Jurkat, Clone E6-1 (cell line): ENCODE results near the gene AP2M1. TPM values are rescaled to one million over a fixed set of nuclear protein-coding genes. Genes with fewer than 3 reads are reported as not detected.
"Not testable (repeated sequence)": the region's sequence is repeated elsewhere in the genome, so short reads cannot be mapped to it uniquely, and the experiment has no call there.

Experiments
- DNase-seq: peaks from one replicate; pipeline ENCODE4 v3.0.0-alpha.2; 2011; ENCODE audit warnings: low read depth, low spot score
- H3K4me3 ChIP-seq: 2 replicates; pipeline ENCODE4 v1.5.1; 2011; ENCODE audit warnings: mild to moderate bottlenecking, low read length, control low read depth, moderate library complexity
- polyA plus RNA-seq: library from polyadenylated mRNA; unstranded; fragments of >200 nt; gene quantifications from one replicate; pipeline ENCODE4 v1.2.1, GENCODE V29; 2012; ENCODE audit warnings: missing spikeins; ENCODE audit not compliant: insufficient read length, insufficient read depth

AP2M1 gene
- 330 TPM for polyA plus RNA-seq

DNA sequence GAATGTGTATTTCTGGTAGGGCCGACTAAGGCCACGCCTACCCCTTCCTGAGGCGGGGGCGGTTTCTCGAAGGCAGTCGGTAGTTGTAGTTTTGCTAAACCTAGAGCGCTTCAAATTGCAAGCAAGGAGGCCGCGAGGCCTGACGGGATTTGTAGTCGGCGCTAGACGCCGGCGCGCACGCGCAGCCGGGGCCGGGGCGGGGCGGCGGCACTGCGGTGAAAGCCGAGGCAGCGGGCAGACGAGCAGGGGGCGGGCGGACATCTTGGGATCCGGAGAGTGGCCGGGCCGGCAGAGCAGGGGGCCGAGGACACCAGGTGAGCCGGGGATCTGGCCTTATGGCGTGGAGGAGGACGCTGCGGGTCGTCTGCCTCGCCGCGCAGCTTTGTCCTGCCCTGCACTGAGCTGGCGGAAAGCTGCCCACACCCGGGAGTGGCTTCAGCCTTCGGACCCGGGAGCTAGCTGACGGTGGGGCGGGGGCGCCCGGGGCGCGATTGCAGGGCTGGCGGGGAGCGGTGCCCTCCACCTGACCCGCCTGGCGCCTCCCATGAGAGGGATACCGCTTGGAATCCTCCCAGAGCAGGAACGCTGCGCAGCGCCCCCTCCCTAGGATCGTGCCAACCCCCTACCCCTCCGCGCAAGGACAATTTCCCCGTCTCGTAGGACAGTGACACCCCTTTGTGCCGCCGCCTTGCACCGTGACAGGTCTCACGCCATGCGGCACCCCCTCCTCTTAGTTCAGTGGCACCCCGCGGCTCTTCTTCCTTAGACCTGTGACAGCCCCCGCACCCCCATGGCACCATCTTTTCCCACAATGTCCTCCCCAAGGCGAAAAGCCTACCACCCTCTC, at the start of gene AP2M1:
TSS of gene AP2M1 (plus strand) at position 210 of the 847 bp plus-strand sequence. CDS start 2,139 bp downstream, outside the sequence.
- H3K4me3 ChIP-seq: peak within 1 kb of the TSS; percentile 87
- peak; percentile 98 for DNase-seq

DNA sequence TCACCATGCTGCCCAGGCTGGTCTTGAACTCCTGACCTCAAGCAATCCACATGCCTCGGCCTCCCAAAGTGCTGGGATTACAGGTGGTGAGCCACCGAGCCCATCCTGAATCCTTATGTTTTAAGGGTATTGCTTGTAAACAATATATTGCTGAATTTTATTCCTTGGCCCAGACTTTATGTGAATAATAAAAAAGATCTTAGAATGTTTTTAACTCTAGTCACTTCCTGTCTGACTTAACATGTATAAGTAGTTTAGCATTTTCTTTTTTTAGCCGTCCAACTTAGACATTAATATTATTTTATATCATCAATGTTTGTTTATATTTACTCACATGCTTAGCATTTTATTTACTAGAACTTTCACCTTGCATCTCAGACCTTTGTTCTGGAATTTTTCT, 48.6 kb upstream of the AP2M1 start:
- DNase-seq: no peak
- no peak overlapping the region for H3K4me3 ChIP-seq

DNA sequence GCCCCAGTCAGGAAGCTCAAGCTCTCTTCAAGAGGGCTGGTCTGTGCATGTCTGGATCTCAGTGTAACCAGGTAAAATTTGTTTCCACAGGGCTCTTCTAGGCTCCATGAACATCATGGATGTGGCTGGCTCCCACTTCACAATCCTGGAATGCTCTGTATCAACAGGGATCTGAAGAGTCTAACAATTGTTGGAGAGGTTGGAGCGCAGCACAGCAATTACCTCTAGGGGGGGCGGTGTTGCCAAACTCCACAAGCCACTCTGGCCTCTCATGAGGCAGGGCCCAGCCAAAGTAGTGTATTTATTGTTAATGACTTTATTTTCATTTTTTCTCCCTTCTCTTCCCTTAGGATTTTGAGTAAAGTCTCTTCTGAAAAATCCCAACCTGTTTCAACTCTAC, 45.6 kb upstream of the AP2M1 start:
- no peak for DNase-seq

DNA sequence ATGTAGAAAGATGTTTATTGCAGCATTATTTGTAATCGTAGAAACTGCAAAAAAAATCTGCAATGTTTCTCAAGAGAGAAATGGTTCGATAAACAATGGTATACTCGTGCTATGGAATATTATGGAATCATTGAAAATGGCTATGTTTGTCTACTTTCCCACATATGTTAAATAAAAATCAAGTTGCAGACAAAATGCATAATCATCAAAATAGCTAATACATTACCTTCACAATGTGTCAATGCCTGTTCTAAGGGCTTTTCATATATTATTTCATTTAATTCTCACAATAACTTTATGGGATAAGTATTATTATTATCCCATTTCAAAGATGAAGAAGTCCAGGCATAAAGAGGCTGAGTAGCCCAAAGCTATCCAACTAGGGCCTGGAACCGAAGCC, 41.7 kb upstream of the AP2M1 start:
- DNase-seq: no peak
- no peak overlapping the region for H3K4me3 ChIP-seq

More for the DNA sequence above, 45.6 kb upstream of the AP2M1 start:
- no peak overlapping the region for H3K4me3 ChIP-seq

DNA sequence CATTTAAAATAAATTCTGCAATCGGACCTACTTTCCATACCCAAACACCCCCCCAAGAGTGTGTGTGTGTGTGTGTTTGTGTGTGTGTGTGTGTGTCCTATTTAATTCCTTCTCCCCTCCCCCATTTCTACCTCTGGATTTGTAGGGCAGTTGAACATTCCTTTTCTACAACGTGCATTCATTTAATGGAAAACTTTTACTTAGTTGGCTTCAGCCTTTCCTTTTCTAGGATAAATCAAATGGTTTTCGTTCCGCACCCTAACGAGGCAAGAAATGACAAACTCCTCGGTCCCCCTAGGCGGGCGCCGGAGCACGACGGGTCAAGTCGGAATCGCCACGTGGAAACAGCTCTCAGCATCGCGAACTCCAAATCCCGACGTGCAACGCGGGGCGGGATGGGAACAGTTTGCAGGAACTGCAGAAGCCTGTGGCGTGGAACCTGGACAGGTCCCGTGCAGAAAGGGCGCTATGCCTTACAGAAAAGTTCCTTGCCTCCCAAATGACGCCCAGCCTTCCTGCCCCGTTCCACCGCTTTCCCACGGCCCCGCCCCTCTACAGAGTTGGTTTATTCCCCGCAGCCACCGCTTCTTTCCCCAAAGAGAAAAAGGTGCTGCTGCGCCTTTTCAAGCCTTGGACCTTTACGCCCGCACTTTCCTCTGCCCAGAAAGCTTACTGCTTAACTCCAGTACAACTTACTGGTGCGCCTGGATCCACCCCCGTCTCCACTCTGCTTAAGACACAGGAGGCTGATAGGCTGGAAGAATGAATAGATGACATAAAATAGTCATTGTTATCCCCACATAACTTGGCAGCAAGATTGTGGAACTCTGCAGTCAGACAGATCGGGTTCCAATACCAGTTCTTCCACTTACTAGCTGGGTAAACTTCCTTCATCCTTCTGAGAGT, 40.6 kb upstream of the AP2M1 start:
- H3K4me3 ChIP-seq: peak overlapping the region; percentile 99
- peak; percentile 6 for DNase-seq

DNA sequence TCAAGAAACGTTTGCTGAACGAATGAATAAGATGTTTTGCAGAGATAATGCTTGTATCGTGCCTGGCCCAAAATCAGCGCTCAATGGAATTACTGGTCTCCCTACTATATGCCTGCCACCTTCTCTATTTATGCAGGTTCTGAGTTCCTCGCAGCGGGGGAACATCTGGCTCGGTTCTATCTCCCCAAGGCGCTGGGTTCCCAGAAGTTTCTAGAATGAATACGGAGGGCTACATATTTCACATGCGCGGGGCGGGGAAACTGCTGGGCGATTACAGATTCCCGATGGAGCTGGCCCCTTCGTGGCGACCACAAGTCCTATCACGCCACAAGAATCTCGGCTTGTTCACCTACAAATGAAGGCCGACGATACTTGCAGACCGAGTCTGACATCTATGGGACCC, 39.9 kb upstream of the AP2M1 start:
- peak overlapping the region; percentile 99 for H3K4me3 ChIP-seq
- no peak for DNase-seq

DNA sequence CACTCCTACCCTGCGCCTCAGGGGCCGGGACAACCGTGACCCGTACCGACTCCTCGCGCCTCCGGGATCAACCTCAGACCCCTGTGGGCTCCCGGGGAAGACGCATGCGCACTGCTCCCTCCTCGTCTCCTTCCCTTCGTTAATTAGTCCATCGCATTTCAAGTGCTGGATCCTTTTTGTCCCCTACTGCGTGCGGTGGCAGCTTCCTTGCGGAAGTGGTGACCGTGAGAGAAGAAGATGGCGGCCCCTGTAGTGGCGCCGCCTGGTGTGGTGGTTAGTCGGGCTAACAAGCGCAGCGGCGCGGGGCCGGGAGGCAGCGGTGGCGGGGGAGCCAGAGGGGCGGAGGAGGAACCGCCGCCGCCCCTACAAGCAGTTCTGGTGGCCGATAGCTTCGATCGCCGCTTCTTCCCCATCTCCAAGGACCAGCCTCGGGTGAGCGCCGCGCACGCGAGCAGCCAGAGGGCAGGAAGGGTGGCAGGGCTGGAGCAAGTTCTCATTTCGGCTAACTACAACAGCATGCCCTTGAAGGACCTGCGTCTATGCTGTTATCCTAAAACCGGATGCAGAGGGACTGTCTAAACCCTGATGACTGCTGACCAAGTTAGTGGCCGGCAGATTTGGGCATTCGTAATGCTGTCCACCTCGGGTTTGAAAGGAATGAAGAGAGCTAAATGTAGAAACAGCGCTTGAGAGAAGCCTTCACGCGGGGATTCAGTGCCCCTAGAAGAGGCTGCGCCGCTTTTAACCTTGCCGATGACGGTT, 39.3 kb upstream of the AP2M1 start, which contains the start of gene EIF2B5:
TSS of gene EIF2B5 (plus strand) at position 210 of the 762 bp plus-strand sequence. CDS start at position 238, 28 bp downstream.
- peak within 1 kb of the TSS; percentile 99 for H3K4me3 ChIP-seq
- peak; percentile 94 for DNase-seq

DNA sequence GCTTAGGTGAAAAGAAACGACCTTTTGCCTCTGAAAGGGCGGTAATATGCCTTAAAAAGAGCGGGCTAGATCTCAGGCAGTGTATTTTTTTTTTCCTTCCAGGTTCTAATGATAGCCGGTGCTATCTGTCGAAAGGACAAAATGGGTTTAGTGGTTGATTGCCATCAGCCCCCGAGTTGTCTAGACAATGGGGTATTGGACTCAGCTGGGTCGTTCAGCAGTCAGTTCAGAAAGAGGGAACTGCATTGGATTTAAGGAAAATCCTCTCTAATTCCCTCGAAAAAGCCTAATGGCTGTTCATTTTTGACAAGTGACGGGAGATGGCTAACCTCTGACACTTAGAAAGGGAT, 38.8 kb upstream of the AP2M1 start:
- peak overlapping the region; percentile 99 for H3K4me3 ChIP-seq
- no peak for DNase-seq

DNA sequence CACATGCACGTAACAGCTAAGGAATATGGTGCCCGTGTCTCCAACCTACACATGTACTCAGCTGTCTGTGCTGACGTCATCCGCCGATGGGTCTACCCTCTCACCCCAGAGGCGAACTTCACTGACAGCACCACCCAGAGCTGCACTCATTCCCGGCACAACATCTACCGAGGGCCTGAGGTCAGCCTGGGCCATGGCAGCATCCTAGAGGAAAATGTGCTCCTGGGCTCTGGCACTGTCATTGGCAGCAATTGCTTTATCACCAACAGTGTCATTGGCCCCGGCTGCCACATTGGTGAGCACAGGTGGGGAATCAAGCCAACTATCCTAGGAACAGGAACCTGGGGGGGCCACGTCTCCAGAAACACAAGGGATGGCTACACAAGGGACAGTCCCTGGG, 34.2 kb upstream of the AP2M1 start:
- DNase-seq: no peak
- H3K4me3 ChIP-seq: no peak overlapping the region

DNA sequence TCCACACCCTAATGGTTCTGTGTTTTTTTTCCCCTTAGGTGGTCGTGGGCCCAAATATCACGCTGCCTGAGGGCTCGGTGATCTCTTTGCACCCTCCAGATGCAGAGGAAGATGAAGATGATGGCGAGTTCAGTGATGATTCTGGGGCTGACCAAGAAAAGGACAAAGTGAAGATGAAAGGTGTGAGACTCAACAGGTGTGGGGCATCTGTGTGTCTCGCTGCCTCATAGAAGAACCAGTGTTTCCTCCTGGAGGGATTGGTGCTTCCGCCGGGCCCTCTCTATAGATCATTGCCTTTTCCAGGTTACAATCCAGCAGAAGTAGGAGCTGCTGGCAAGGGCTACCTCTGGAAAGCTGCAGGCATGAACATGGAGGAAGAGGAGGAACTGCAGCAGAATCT, 32.5 kb upstream of the AP2M1 start:
- no peak for DNase-seq
- H3K4me3 ChIP-seq: no peak overlapping the region

DNA sequence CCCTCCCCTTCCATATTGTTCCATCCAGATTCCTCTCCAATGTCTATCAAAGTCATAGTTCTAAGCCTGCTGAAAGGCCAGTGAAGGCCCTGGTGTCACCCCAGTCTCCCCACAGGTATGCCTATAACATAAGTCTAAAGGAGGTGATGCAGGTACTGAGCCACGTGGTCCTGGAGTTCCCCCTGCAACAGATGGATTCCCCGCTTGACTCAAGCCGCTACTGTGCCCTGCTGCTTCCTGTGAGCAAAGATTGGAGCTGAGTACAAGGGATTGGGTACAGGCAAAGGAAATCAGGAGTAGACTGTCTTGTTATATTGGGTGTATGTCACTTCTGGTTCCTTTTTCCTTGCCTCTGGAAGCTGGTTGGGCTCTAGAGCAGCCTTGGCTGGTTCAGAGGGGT, 31.3 kb upstream of the AP2M1 start:
- no peak overlapping the region for H3K4me3 ChIP-seq

DNA sequence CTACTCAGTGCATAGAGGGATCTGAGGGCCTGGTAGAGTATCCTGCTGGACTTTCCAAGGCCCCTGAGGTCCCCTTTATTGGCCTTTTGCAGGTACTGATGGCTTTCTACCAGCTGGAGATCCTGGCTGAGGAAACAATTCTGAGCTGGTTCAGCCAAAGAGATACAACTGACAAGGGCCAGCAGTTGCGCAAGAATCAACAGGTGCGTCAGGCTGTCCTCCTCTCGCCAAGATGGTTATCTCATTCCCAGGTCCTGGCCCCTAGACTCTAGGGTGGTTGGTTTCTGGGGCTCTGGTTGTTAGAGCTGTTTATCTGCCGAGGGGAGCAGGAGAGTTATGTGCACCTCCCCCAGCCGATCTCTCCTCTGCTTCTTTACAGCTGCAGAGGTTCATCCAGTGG, 30.1 kb upstream of the AP2M1 start:
- DNase-seq: no peak
- no peak overlapping the region for H3K4me3 ChIP-seq

More for the DNA sequence above, 31.3 kb upstream of the AP2M1 start:
- DNase-seq: no peak

DNA sequence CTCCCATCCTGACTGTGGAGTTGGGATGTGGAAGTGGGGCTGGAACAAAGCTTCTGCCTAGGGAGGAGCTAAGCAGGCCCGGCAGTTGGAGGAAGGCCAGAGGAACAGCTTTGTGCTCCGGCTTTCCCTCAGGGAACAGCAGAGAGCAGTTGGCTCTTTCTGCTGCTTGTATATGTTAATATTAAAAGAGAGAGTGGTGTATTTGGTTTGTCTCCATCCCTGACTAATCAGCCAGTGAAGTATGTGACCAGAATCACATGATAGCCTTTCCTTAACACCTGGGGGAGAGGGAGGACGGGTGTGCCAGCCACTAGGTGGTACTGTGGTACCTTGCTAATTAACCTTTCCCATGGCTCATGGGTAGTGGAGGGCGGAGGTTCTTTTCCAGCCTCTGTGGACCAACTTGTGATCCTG, 29.5 kb upstream of the AP2M1 start:
- DNase-seq: peak; percentile 22
- no peak overlapping the region for H3K4me3 ChIP-seq

DNA sequence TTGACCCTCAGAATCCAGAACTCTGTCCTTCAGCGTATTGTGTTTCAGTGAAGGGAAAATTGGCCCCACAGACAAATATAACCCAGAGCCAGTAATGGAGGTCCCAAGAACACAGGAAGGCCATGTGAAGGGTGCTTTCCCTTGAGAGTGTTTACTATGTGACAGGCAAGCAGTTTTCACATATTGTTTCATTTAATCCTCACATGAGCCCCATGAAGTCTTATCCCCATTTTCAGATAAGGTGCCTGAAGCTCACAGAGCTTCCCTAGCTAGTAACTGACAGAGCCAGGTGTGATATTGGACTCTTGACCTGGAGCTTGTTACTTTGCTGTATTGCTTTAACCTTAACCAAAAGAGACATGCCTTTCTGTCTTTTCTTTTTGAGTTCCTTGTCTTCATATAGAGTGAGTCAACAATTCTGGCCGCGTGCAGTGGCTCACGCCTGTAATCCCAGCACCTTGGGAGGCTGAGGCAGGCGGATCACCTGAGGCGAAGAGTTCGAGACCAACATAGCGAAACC, 28.8 kb upstream of the AP2M1 start:
- no peak overlapping the region for H3K4me3 ChIP-seq
- no peak for DNase-seq

DNA sequence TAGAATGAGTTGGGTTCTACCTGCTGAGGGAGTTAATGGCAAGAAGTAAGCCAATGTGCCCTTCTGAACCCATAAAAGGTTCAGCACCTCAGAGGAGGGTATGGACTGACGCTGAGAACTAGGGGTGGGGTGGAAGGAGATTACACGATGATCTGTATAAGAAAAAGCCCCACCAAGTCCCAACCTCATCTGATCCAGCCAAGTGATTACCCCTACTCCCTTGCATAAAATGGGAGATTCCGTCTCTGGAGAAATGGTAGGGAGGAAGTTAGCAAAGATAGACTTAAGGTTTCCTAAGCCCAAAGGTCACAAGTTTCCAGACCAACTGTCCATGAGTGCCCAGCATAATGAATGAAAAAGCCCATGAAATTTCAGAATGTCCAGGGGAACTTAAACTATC, 26.6 kb upstream of the AP2M1 start:
- no peak for DNase-seq
- H3K4me3 ChIP-seq: no peak overlapping the region

DNA sequence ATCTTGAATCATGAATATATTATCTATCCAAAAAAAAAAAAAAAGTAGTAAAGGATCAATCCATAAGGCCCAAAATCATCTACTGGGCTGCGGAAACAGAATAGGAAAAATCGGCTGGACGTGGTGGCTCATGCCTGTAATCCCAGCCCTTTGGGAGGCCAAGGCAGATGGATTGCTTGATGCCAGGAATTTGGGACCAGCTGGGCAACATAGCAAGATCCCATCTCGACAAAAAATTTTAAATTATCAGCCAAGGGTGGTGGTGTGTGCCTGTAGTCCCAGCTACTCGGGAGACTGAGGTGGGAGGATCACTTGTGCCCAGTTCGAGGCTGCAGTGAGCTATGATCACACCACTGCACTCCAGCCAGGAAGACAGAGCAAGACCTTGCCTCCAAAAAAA, 25.5 kb upstream of the AP2M1 start:
- no peak overlapping the region for H3K4me3 ChIP-seq

DNA sequence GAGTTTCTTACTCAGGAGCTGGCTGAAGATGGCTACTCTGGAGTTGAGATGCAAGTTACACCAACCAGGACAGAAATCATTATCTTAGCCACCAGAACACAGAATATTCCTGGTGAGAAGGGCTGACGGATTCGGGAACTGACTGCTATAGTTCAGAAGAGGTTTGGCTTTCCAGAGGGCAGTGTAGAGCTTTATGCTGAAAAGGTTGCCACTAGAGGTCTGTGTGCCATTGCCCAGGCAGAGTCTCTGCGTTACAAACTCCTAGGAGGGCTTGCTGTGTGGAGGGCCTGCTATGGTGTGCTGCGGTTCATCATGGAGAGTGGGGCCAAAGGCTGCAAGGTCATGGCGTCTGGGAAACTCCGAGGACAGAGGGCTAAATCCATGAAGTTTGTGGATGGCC, 24.9 kb upstream of the AP2M1 start:
- not testable (repeated sequence) for DNase-seq, H3K4me3 ChIP-seq

More for the DNA sequence above, 25.5 kb upstream of the AP2M1 start:
- no peak for DNase-seq

DNA sequence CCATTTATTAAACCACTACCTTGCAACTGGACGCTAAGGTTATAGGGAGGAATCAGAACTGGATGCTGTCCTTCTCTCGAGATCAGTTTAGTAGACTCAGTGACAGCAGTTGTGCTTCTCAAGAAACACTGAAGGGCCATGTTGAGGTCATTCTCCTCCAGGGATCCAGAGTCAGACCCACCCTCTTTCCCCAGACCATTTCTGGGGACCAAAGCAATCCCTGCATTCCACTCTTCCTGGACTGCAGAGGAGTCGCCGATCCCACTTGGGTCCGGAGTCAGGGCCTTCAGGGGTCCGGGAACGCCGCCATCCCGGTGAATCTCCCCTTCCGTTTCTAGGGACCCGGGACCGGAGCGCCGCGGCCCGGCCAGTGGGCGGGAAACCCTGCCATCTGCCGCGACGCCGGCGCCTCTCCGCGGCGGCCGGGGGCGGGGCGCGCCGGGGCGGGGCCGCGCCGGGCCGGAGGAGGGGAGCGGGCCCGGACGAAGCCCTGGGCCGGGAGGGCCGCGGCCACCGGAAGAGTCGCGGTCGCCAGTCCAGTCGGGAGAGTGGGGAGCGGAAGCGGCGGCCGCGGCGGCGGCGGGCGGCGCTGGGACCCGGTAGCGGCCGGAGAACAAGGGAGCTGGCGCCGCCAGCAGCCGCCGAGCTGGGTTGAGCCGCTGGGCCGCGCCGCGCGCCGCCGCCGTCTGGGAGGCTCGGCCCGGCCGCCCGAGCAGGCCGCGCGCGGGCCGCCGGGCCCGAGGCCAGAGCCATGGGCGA, 19.6 kb upstream of the AP2M1 start, which contains the start of gene DVL3:
TSS of gene DVL3 (plus strand) at position 493 of the 759 bp plus-strand sequence. CDS start at position 752, 259 bp downstream.
- DNase-seq: no peak
- H3K4me3 ChIP-seq: peak within 1 kb of the TSS; percentile 61
